ENCODE measurements around the gene PCDH9. TPM values are rescaled to one million over a fixed set of nuclear protein-coding genes. Genes with fewer than 3 reads are reported as not detected.

The PCDH9 gene
- total and polyA plus RNA-seq, 2 experiments from 2014 or later: 0.31 to 0.52 TPM

GRCh38 chr13:66530686-66531085 lies 699.5 kb downstream of the PCDH9 start:
- Histone ChIP-seq H3K9me2 (ENCODE audit: insufficient read depth) (no peaks in the 10 kb centered on the region), H2AFZ (no peak overlapping the region), H3K27me3 (ENCODE audit: insufficient read depth) (no peaks in the 10 kb centered on the region), H3K4me3 (peak overlapping the region; percentile 17; the same call in 1 of the 2 replicates), H3K79me2 (replicated peaks; ENCODE audit: insufficient read depth) (no peaks in the 10 kb centered on the region), H4K20me1 (replicated peaks; ENCODE audit: insufficient read depth) (no peaks in the 10 kb centered on the region), H3K36me3 (ENCODE audit: insufficient read depth) (no peaks in the 10 kb centered on the region), H3F3A (replicated peaks; ENCODE audit: low read depth) (no peaks in the 10 kb centered on the region), H3K4me2 (peak overlapping the region; percentile 64), H3K27ac (ENCODE audit: low read depth) (peak overlapping the region; percentile 15; the same call in 1 of the 2 replicates), H3K4me1 (ENCODE audit: insufficient read depth) (peaks cover 48% of the 10 kb centered on the region)
- DNase-seq (ENCODE audit: low spot score): peak; percentile 24
- H3K9me3 Mint-ChIP-seq: no peaks in the 10 kb centered on the region
- TF ChIP-seq NANOG (IDR thresholded peaks at IDR 0.05; ENCODE audit: borderline replicate concordance) (0 out of 2 replicates have a peak, but pooled peaks have one; percentile 7), JUNB (IDR thresholded peaks at IDR 0.05; ENCODE audit: unreplicated experiment) (no peak)
- no peaks in the 10 kb centered on the region for H3K27me3 Mint-ChIP-seq (ENCODE audit: insufficient read depth, low read depth, poor library complexity)
- peak overlapping the region; percentile 69; the same call in 1 of the 2 replicates for H3K27ac Mint-ChIP-seq
- peaks cover 39% of the 10 kb centered on the region for H3K4me1 Mint-ChIP-seq
- peak overlapping the region; percentile 25; the same call in 1 of the 3 replicates for H3K4me3 Mint-ChIP-seq
- no peaks in the 10 kb centered on the region; the same call in 2 of the 3 replicates for H3K36me3 Mint-ChIP-seq (ENCODE audit: low read depth)
- peak; percentile 29; the same call in 1 of the 3 replicates for ATAC-seq

- H3K27ac Mint-ChIP-seq: peak overlapping the region; percentile 69; the same call in 1 of the 2 replicates
- no peak for DNase-seq (ENCODE audit: low spot score)
- Histone ChIP-seq H2AFZ (no peak overlapping the region), H3K36me3 (ENCODE audit: insufficient read depth) (no peaks in the 10 kb centered on the region), H3K27me3 (ENCODE audit: insufficient read depth) (no peaks in the 10 kb centered on the region), H3K79me2 (replicated peaks; ENCODE audit: insufficient read depth) (no peaks in the 10 kb centered on the region), H3K4me1 (ENCODE audit: insufficient read depth) (peaks cover 53% of the 10 kb centered on the region), H3K4me3 (no peak overlapping the region), H3K27ac (ENCODE audit: low read depth) (peak overlapping the region; percentile 15; the same call in 1 of the 2 replicates), H4K20me1 (replicated peaks; ENCODE audit: insufficient read depth) (no peaks in the 10 kb centered on the region), H3F3A (replicated peaks; ENCODE audit: low read depth) (no peaks in the 10 kb centered on the region), H3K4me2 (peak overlapping the region; percentile 64; the same call in 1 of the 2 replicates), H3K9me2 (ENCODE audit: insufficient read depth) (no peaks in the 10 kb centered on the region)
- peaks cover 44% of the 10 kb centered on the region for H3K4me1 Mint-ChIP-seq
- no peaks in the 10 kb centered on the region for H3K9me3 Mint-ChIP-seq
- no peak overlapping the region for H3K4me3 Mint-ChIP-seq
- ATAC-seq: no peak
- H3K36me3 Mint-ChIP-seq (ENCODE audit: low read depth): no peaks in the 10 kb centered on the region; the same call in 2 of the 3 replicates
- H3K27me3 Mint-ChIP-seq (ENCODE audit: insufficient read depth, low read depth, poor library complexity): no peaks in the 10 kb centered on the region
- TF ChIP-seq EZH2 (IDR thresholded peaks at IDR 0.05; ENCODE audit: low read depth, unreplicated experiment) (no peak), ETS1 (IDR thresholded peaks at IDR 0.05) (no peak), JUNB (IDR thresholded peaks at IDR 0.05; ENCODE audit: unreplicated experiment) (no peak), STAT1 (IDR thresholded peaks at IDR 0.05; ENCODE audit: unreplicated experiment) (no peak), CREB1 (CRISPR knock-in tag; IDR thresholded peaks at IDR 0.05; ENCODE audit: low read depth) (no peak), ZNF462 (CRISPR knock-in tag; IDR thresholded peaks at IDR 0.05) (no peak), ZNF114 (CRISPR knock-in tag; IDR thresholded peaks at IDR 0.05) (no peak), REST (IDR thresholded peaks at IDR 0.05; ENCODE audit: unreplicated experiment) (no peak)
These were observed 700.0 kb downstream of the PCDH9 start for GRCh38 chr13:66530158-66530557.

All from GM23338 (cell line).